ENCODE measurements around the gene SMARCA2.

GRCh38 chr9:2043243-2043642 lies 28.1 kb downstream of the SMARCA2 start:
- no peak for TF ChIP-seq EP300 (IDR thresholded peaks at IDR 0.05)
- TF ChIP-seq, protein P1, sequence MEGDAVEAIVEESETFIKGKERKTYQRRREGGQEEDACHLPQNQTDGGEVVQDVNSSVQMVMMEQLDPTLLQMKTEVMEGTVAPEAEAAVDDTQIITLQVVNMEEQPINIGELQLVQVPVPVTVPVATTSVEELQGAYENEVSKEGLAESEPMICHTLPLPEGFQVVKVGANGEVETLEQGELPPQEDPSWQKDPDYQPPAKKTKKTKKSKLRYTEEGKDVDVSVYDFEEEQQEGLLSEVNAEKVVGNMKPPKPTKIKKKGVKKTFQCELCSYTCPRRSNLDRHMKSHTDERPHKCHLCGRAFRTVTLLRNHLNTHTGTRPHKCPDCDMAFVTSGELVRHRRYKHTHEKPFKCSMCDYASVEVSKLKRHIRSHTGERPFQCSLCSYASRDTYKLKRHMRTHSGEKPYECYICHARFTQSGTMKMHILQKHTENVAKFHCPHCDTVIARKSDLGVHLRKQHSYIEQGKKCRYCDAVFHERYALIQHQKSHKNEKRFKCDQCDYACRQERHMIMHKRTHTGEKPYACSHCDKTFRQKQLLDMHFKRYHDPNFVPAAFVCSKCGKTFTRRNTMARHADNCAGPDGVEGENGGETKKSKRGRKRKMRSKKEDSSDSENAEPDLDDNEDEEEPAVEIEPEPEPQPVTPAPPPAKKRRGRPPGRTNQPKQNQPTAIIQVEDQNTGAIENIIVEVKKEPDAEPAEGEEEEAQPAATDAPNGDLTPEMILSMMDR (IDR thresholded peaks at IDR 0.05): no peak

Measured in upper lobe of left lung (tissue), 4 donors.